IMR-90 (cell line): Measurements from ENCODE around the gene NIPBL. TPM values are rescaled to one million over a fixed set of nuclear protein-coding genes. Genes with fewer than 3 reads are reported as not detected.

Experiments used
- ATAC-seq: fragments of 200-7000 bp; cut with Tn5 transposase; 2 replicates; pipeline ENCODE4 v1.9.1; 2020; ENCODE audit warnings: low read depth, mild to moderate bottlenecking, moderate library complexity
- BruUV-seq: library from RNA; stranded (reverse); fragments of 400-500 nt; replicated peaks from 2 replicates; lab custom pipeline; 2021; lab: Mats Ljungman, UMichigan
- CTCF ChIA-PET: fragments of 300-600 bp; formaldehyde crosslinking; extraction: SDS; loops from one replicate; lab custom pipeline; 2021; ENCODE audit warnings: antibody characterized with exemption; lab: Yijun Ruan, JAX
- POLR2A ChIA-PET: fragments of 300-600 bp; sonication (Branson Sonifier 250); formaldehyde crosslinking; loops from one replicate; lab custom pipeline; 2022; ENCODE audit warnings: antibody characterized with exemption; ENCODE audit not compliant: unreplicated experiment; lab: Charles Lee
- DNase-seq: peaks from one replicate; pipeline ENCODE4 v3.0.0; 2013
- H2AFZ ChIP-seq: replicated peaks from 2 replicates; pipeline ENCODE3; 2013; ENCODE audit warnings: low read length, mild to moderate bottlenecking; ENCODE audit not compliant: poor library complexity
- H2AK5ac ChIP-seq: 2 replicates; pipeline ENCODE4 v1.6.1; 2013; ENCODE audit warnings: low read depth, low read length, inconsistent platforms
- H2AK9ac ChIP-seq: replicated peaks from 2 replicates; pipeline ENCODE3; 2013; ENCODE audit warnings: mild to moderate bottlenecking, low read depth, low read length, moderate library complexity; ENCODE audit not compliant: poor library complexity
- H2BK120ac ChIP-seq: 2 replicates; pipeline ENCODE4 v1.6.1; 2013; ENCODE audit warnings: low read depth, low read length, inconsistent platforms
- H2BK15ac ChIP-seq: 3 replicates; pipeline ENCODE4 v1.6.1; 2013; ENCODE audit warnings: low read depth, low read length, inconsistent platforms
- H2BK20ac ChIP-seq: 2 replicates; pipeline ENCODE4 v1.6.1; 2013; ENCODE audit warnings: low read depth, mild to moderate bottlenecking, inconsistent platforms, low read length, moderate library complexity
- H2BK5ac ChIP-seq: 2 replicates; pipeline ENCODE4 v1.6.1; 2013; ENCODE audit warnings: mild to moderate bottlenecking, low read depth, low read length, inconsistent platforms; ENCODE audit not compliant: poor library complexity, severe bottlenecking
- H3K14ac ChIP-seq: replicated peaks from 2 replicates; pipeline ENCODE4 v1.6.1; 2013; ENCODE audit warnings: low read depth, low read length, inconsistent platforms
- H3K18ac ChIP-seq: 2 replicates; pipeline ENCODE4 v1.6.1; 2013; ENCODE audit warnings: low read depth, low read length, control low read depth
- H3K23ac ChIP-seq: 2 replicates; pipeline ENCODE4 v1.6.1; 2013; ENCODE audit warnings: low read depth, low read length, inconsistent platforms
- H3K27ac ChIP-seq: 2 replicates; pipeline ENCODE4 v1.5.1; 2013; ENCODE audit warnings: mild to moderate bottlenecking, control low read depth, low read length; ENCODE audit not compliant: insufficient read depth
- H3K27me3 ChIP-seq: 2 replicates; pipeline ENCODE4 v1.6.1; 2013; ENCODE audit warnings: low read length; ENCODE audit not compliant: control insufficient read depth, insufficient read depth
- H3K36me3 ChIP-seq: 2 replicates; pipeline ENCODE4 v1.6.1; 2013; ENCODE audit warnings: low read length, mixed read lengths; ENCODE audit not compliant: control insufficient read depth, insufficient read depth
- H3K4ac ChIP-seq: 2 replicates; pipeline ENCODE4 v1.6.1; 2013; ENCODE audit warnings: low read depth, low read length, inconsistent platforms
- H3K4me1 ChIP-seq: 2 replicates; pipeline ENCODE4 v1.6.1; 2013; ENCODE audit warnings: low read length, mixed read lengths; ENCODE audit not compliant: control insufficient read depth, insufficient read depth
- H3K4me2 ChIP-seq: 2 replicates; pipeline ENCODE4 v1.6.1; 2013; ENCODE audit warnings: low read depth, mild to moderate bottlenecking, control low read depth, low read length, moderate library complexity
- H3K4me3 ChIP-seq: 2 replicates; pipeline ENCODE4 v1.5.1; 2013; ENCODE audit warnings: low read depth, mild to moderate bottlenecking, control low read depth, low read length, moderate library complexity; ENCODE audit not compliant: insufficient read depth
- H3K56ac ChIP-seq: 2 replicates; pipeline ENCODE4 v1.6.1; 2013; ENCODE audit warnings: low read length, inconsistent platforms; ENCODE audit not compliant: insufficient read depth; ENCODE audit errors: extremely low read depth
- H3K79me1 ChIP-seq, 2 experiments: 2 replicates each; pipeline ENCODE4 v1.6.1; 2013; ENCODE audit warnings: low read length in 2 of 2, inconsistent platforms in 1 of 2, low read depth in 1 of 2
- H3K9ac ChIP-seq: 2 replicates; pipeline ENCODE4 v1.6.1; 2013; ENCODE audit warnings: low read depth, low read length, control low read depth
- H3K9me1 ChIP-seq: 2 replicates; pipeline ENCODE4 v1.6.1; 2013; ENCODE audit warnings: low read length, inconsistent platforms; ENCODE audit not compliant: insufficient read depth
- H3K9me3 ChIP-seq: 2 replicates; pipeline ENCODE4 v1.6.1; 2013; ENCODE audit warnings: low read length; ENCODE audit not compliant: control insufficient read depth, insufficient read depth
- H4K20me1 ChIP-seq: 2 replicates; pipeline ENCODE4 v1.6.1; 2013; ENCODE audit warnings: low read length, inconsistent platforms; ENCODE audit not compliant: insufficient read depth
- H4K5ac ChIP-seq: 2 replicates; pipeline ENCODE4 v1.6.1; 2013; ENCODE audit warnings: mild to moderate bottlenecking, low read depth, low read length, control low read depth
- H4K8ac ChIP-seq, 2 experiments: 2 replicates each; pipeline ENCODE4 v1.6.1; 2013; ENCODE audit warnings: low read depth in 2 of 2, low read length in 2 of 2, control low read depth in 1 of 2, inconsistent platforms in 1 of 2
- H4K91ac ChIP-seq: 2 replicates; pipeline ENCODE4 v1.6.1; 2013; ENCODE audit warnings: low read depth, low read length, inconsistent platforms; ENCODE audit not compliant: insufficient read depth
- CEBPB ChIP-seq: IDR thresholded peaks from 2 replicates; pipeline ENCODE4 v1.6.1; 2012; ENCODE audit warnings: low read depth, low read length, improper control_type of control experiment
- FOS ChIP-seq: fragments of 150-350 bp; IDR thresholded peaks from 2 replicates; pipeline ENCODE4 v1.6.1; 2016; ENCODE audit warnings: low read depth, low read length
- POLR2A ChIP-seq: IDR thresholded peaks from 2 replicates; pipeline ENCODE4 v1.6.1; 2012; ENCODE audit warnings: mild to moderate bottlenecking, low read depth, low read length
- WGBS, 2 experiments: methylation state at CpG; one replicate each; pipeline versions ENCODE4 v1.1.5 to v1.1.7; 2013; ENCODE audit warnings: missing lambda C conversion rate in 2 of 2; ENCODE audit not compliant: insufficient read length in 1 of 2; ENCODE audit errors: extremely low coverage in 2 of 2; 5-methylcytosine and 5-hydroxymethylcytosine counted together
- dilution Hi-C: fragments of 300-500 bp; cut with HindIII; formaldehyde crosslinking; loops from one replicate; pipeline ENCODE4 v1.14.3; 2018; ENCODE audit warnings: low sequenced_read_pairs; ENCODE audit not compliant: unreplicated experiment
- in situ Hi-C: fragments of 300-500 bp; cut with MboI; formaldehyde crosslinking; loops from 3 replicates; pipeline ENCODE4 v1.14.3; 2019; ENCODE audit warnings: low sequenced_read_pairs, inconsistent platforms, mixed read lengths
- intact Hi-C: fragments of 100-400 bp; cut with micrococcal nuclease; formaldehyde crosslinking; loops from 2 replicates; pipeline ENCODE4 v1.10.0; 2022
- polyA plus RNA-seq, 3 experiments: library from polyadenylated mRNA; depleted of rRNA; stranded (reverse); fragments of >200 nt; gene quantifications; 2 replicates each; pipeline ENCODE4 v1.2.3, GENCODE V29; 2012; ENCODE audit warnings: low replicate concordance in 1 of 3
- total RNA-seq: library from RNA; depleted of rRNA; stranded (reverse); fragments of >200 nt; gene quantifications from 2 replicates; pipeline ENCODE4 v1.2.3, GENCODE V29; 2012

Gene NIPBL
- total and polyA plus RNA-seq, 2 of the 4 experiments (the other 2 are of a cell fraction), result 8.4 to 46.4 TPM

DNA sequence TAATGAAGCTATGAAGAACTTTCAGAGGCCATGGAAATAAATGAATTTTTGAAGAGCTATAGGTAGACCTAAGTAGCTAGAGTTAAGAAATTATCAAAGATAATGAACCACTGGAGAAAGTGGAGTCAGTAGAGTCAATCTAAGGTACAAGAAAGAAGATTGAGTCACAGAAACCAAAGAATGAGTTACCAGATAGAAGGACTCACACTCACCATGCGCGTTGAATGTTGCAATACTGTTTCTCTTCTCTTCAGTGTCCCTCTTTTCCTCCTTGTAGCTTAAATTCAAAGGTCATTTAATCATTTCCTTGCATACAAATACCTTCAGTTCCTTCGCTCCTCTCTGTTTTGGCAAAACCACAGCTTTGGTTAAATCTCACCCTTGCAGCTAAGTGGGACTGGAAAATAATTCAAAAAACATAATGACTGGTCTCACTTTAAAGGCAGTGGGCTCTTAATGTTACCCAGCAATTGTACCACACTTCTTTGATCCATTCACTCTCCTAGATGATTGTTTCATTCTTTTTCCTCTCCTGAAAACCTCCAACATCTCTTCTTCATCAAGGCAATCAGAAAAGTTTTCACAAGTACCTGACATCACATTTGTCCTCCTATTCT is 58.3 kb downstream of the NIPBL start:
- Histone ChIP-seq H3K79me1 (peaks cover 34 to 56% of the 10 kb centered on the region in 2 experiments), H2AFZ (no peak overlapping the region), H3K4me2 (no peak overlapping the region), H4K91ac (no peak overlapping the region), H4K8ac (no peak overlapping the region), H3K9me3 (no peaks in the 10 kb centered on the region), H3K9me1 (peaks cover 6% of the 10 kb centered on the region; the same call in 1 of the 2 replicates), H3K4ac (no peak overlapping the region), H3K23ac (no peak overlapping the region), H3K4me1 (no peaks in the 10 kb centered on the region), H3K27me3 (no peaks in the 10 kb centered on the region), H3K4me3 (no peak overlapping the region), H4K20me1 (peaks cover 69% of the 10 kb centered on the region), H3K27ac (no peak overlapping the region), H3K36me3 (no peaks in the 10 kb centered on the region), H3K18ac (no peak overlapping the region), H2BK120ac (no peak overlapping the region), H3K56ac (no peak overlapping the region), H2AK5ac (no peak overlapping the region), H2AK9ac (no peak overlapping the region), H4K5ac (no peak overlapping the region), H2BK20ac (no peak overlapping the region), H2BK5ac (no peak overlapping the region), H3K14ac (no peak overlapping the region), H2BK15ac (no peak overlapping the region), H3K9ac (no peak overlapping the region)
- intact Hi-C loops, result no loop called here
- dilution Hi-C loops, result no loop called here
- ChIA-PET POLR2A (no interaction called here), CTCF (no interaction called here)
- WGBS, 2 experiments, result no CpG with 5 or more reads among the region's 3 CpGs
- TF ChIP-seq POLR2A (no peak), FOS (no peak), CEBPB (peak; percentile 72; the same call in 1 of the 2 replicates)
- in situ Hi-C loops, result no loop called here
- no TSS peak for BruUV-seq
- no peak for ATAC-seq
- DNase-seq, result peak; percentile 24
